HEK293 (cell line): Measurements from ENCODE around the gene SLC6A6.
A peak's percentile ranks its signal among the peaks of the same experiment; 100 is the strongest.

ENCODE experiments used
- CTCF ChIA-PET: fragments of 350-600 bp; formaldehyde crosslinking; extraction: SDS; loops from one replicate; lab custom pipeline; 2021; ENCODE audit warnings: antibody characterized with exemption; lab: Yijun Ruan, JAX
- POLR2A ChIA-PET: fragments of 300-600 bp; formaldehyde crosslinking; extraction: SDS; loops from one replicate; lab custom pipeline; 2020; ENCODE audit warnings: antibody characterized with exemption, inconsistent platforms; lab: Yijun Ruan, JAX
- H3K27ac ChIP-seq: fragments of 200-500 bp; sonication (Bioruptor generic); 2 replicates; pipeline ENCODE4 v1.5.1; 2014; ENCODE audit warnings: low read depth, low read length, control low read depth, inconsistent platforms; ENCODE audit errors: extremely low read depth
- H3K36me3 ChIP-seq, 2 experiments: fragments of 200-500 bp in 1 of 2; sonication (Bioruptor generic) in 1 of 2; 1 replicate in 1 of 2; 2 replicates in 1 of 2; pipeline ENCODE4 v1.5.1; 2014 to 2017; ENCODE audit warnings: inconsistent platforms in 2 of 2, low read length in 2 of 2; ENCODE audit not compliant: control insufficient read depth in 2 of 2, insufficient read depth in 1 of 2
- H3K4me1 ChIP-seq: fragments of 200-500 bp; sonication (Bioruptor generic); 2 replicates; pipeline ENCODE4 v1.5.1; 2014; ENCODE audit warnings: mild to moderate bottlenecking, low read length, inconsistent platforms; ENCODE audit not compliant: control insufficient read depth, insufficient read depth
- H3K4me3 ChIP-seq: 2 replicates; pipeline ENCODE4 v1.5.1; 2011; ENCODE audit warnings: low read depth, mild to moderate bottlenecking, control low read depth, low read length, moderate library complexity
- H3K9me3 ChIP-seq: fragments of 200-500 bp; sonication (Bioruptor generic); 2 replicates; pipeline ENCODE4 v1.5.1; 2014; ENCODE audit warnings: low read depth, low read length, inconsistent platforms; ENCODE audit not compliant: control insufficient read depth, insufficient read depth
- GLIS1 ChIP-seq: fragments of 450-650 bp; formaldehyde crosslinking; IDR thresholded peaks from 2 replicates; pipeline ENCODE4 v1.5.1; 2016; ENCODE audit warnings: missing biosample characterization, missing genetic modification characterization
- HOXC10 ChIP-seq: sonication (generic); formaldehyde crosslinking; IDR thresholded peaks from 2 replicates; pipeline ENCODE4 v1.8.1; 2023; ENCODE audit warnings: mild to moderate bottlenecking, missing genetic modification reagents
- ZBTB48 ChIP-seq: fragments of 450-650 bp; formaldehyde crosslinking; IDR thresholded peaks from 2 replicates; pipeline ENCODE4 v1.5.1; 2016; ENCODE audit warnings: missing biosample characterization, missing genetic modification characterization
- ZFP69B ChIP-seq: fragments of 450-650 bp; formaldehyde crosslinking; IDR thresholded peaks from 2 replicates; pipeline ENCODE4 v1.5.1; 2016; ENCODE audit warnings: missing biosample characterization, missing genetic modification characterization
- ZNF121 ChIP-seq: fragments of 450-650 bp; formaldehyde crosslinking; IDR thresholded peaks from 2 replicates; pipeline ENCODE4 v1.5.1; 2016; ENCODE audit warnings: missing biosample characterization, missing genetic modification characterization
- ZNF548 ChIP-seq: fragments of 450-650 bp; formaldehyde crosslinking; IDR thresholded peaks from 2 replicates; pipeline ENCODE4 v1.5.1; 2016; ENCODE audit warnings: missing biosample characterization, missing genetic modification characterization
- ZNF561 ChIP-seq: fragments of 450-650 bp; IDR thresholded peaks from 2 replicates; pipeline ENCODE4 v1.5.1; 2018; ENCODE audit warnings: missing biosample characterization, missing genetic modification characterization, borderline replicate concordance
- ZNF610 ChIP-seq: fragments of 450-650 bp; formaldehyde crosslinking; IDR thresholded peaks from 2 replicates; pipeline ENCODE4 v1.5.1; 2016; ENCODE audit warnings: missing biosample characterization, missing genetic modification characterization, borderline replicate concordance
- ZNF623 ChIP-seq: fragments of 450-650 bp; formaldehyde crosslinking; IDR thresholded peaks from 2 replicates; pipeline ENCODE4 v1.5.1; 2016; ENCODE audit warnings: missing biosample characterization, missing genetic modification characterization
- ZNF677 ChIP-seq: fragments of 450-650 bp; IDR thresholded peaks from 2 replicates; pipeline ENCODE4 v1.5.0; 2018; ENCODE audit warnings: missing biosample characterization, mild to moderate bottlenecking, missing genetic modification characterization, moderate library complexity
- ZSCAN18 ChIP-seq: fragments of 450-650 bp; formaldehyde crosslinking; IDR thresholded peaks from 2 replicates; pipeline ENCODE4 v1.5.1; 2016; ENCODE audit warnings: missing biosample characterization, missing genetic modification characterization
- TF ChIP-seq, protein P1 (sequence below): fragments of 450-650 bp; formaldehyde crosslinking; IDR thresholded peaks from 2 replicates; pipeline ENCODE4 v1.5.1; 2016; ENCODE audit warnings: missing biosample characterization, missing genetic modification characterization
- TF ChIP-seq, protein P2 (sequence below): sonication (generic); formaldehyde crosslinking; IDR thresholded peaks from 2 replicates; pipeline ENCODE4 v1.8.1; 2022; ENCODE audit warnings: mild to moderate bottlenecking, moderate library complexity, missing genetic modification reagents
- TF ChIP-seq, protein P3 (sequence below): fragments of 450-650 bp; formaldehyde crosslinking; IDR thresholded peaks from 2 replicates; pipeline ENCODE4 v1.5.1; 2016; ENCODE audit warnings: missing biosample characterization, missing genetic modification characterization

SLC6A6 gene

GRCh38 chr3:14459787-14460186 lies 57.4 kb downstream of the SLC6A6 start:
- H3K4me1 ChIP-seq: no peaks in the 10 kb centered on the region; the same call in 1 of the 2 replicates
- POLR2A ChIA-PET: no interaction called here
- no peak overlapping the region for H3K4me3 ChIP-seq
- TF ChIP-seq ZNF548 (tag by site-specific recombination) (no peak), ZNF121 (tag by site-specific recombination) (peak; percentile 92), ZNF610 (no peak)
- TF ChIP-seq, all 188 proteins: peak for 1
- Histone ChIP-seq H3K9me3 (no peaks in the 10 kb centered on the region), H3K36me3 (peaks cover 0 to 35% of the 10 kb centered on the region in 2 experiments; a peak in 2 of 3 replicates), H3K27ac (no peak overlapping the region)
- CTCF ChIA-PET: interaction anchor here (1.8 to 14.4 kb wide), 2 partner anchors 184 to 201 kb away, joined by 6 to 163 read pairs; no protein-coding TSS in a partner anchor

- H3K4me3 ChIP-seq: no peak overlapping the region
- CTCF ChIA-PET: interaction anchor here (0.7 to 14.4 kb wide), 11 partner anchors 8 to 257 kb away, joined by 3 to 163 read pairs (median 5); no protein-coding TSS in a partner anchor
- H3K27ac ChIP-seq: no peak overlapping the region
- POLR2A ChIA-PET: interaction anchor here (1.4 kb wide), 1 partner anchor 58 kb away, joined by 5 read pairs; the partner anchor contains the start of gene SLC6A6
- H3K4me1 ChIP-seq: no peaks in the 10 kb centered on the region; the same call in 1 of the 2 replicates
- no peaks in the 10 kb centered on the region for H3K9me3 ChIP-seq
- H3K36me3 ChIP-seq: peaks cover 0 to 30% of the 10 kb centered on the region in 2 experiments; a peak in 2 of 3 replicates
- TF ChIP-seq ZFP69B (no peak), HOXC10 (no peak), ZNF561 (tag by site-specific recombination) (no peak), ZBTB48 (tag by site-specific recombination) (no peak), ZNF677 (tag by site-specific recombination) (no peak), GLIS1 (tag by site-specific recombination) (peak; percentile 92), ZNF623 (tag by site-specific recombination) (peak; percentile 94), ZSCAN18 (no peak)
- TF ChIP-seq, protein P1, sequence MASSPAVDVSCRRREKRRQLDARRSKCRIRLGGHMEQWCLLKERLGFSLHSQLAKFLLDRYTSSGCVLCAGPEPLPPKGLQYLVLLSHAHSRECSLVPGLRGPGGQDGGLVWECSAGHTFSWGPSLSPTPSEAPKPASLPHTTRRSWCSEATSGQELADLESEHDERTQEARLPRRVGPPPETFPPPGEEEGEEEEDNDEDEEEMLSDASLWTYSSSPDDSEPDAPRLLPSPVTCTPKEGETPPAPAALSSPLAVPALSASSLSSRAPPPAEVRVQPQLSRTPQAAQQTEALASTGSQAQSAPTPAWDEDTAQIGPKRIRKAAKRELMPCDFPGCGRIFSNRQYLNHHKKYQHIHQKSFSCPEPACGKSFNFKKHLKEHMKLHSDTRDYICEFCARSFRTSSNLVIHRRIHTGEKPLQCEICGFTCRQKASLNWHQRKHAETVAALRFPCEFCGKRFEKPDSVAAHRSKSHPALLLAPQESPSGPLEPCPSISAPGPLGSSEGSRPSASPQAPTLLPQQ (tag by site-specific recombination): no peak
- TF ChIP-seq, protein P2, sequence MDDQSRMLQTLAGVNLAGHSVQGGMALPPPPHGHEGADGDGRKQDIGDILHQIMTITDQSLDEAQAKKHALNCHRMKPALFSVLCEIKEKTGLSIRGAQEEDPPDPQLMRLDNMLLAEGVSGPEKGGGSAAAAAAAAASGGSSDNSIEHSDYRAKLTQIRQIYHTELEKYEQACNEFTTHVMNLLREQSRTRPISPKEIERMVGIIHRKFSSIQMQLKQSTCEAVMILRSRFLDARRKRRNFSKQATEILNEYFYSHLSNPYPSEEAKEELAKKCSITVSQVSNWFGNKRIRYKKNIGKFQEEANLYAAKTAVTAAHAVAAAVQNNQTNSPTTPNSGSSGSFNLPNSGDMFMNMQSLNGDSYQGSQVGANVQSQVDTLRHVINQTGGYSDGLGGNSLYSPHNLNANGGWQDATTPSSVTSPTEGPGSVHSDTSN (CRISPR knock-in tag): no peak
- TF ChIP-seq, protein P3, sequence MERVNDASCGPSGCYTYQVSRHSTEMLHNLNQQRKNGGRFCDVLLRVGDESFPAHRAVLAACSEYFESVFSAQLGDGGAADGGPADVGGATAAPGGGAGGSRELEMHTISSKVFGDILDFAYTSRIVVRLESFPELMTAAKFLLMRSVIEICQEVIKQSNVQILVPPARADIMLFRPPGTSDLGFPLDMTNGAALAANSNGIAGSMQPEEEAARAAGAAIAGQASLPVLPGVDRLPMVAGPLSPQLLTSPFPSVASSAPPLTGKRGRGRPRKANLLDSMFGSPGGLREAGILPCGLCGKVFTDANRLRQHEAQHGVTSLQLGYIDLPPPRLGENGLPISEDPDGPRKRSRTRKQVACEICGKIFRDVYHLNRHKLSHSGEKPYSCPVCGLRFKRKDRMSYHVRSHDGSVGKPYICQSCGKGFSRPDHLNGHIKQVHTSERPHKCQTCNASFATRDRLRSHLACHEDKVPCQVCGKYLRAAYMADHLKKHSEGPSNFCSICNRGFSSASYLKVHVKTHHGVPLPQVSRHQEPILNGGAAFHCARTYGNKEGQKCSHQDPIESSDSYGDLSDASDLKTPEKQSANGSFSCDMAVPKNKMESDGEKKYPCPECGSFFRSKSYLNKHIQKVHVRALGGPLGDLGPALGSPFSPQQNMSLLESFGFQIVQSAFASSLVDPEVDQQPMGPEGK (tag by site-specific recombination): no peak
These were observed 58.1 kb downstream of the SLC6A6 start for GRCh38 chr3:14460342-14461005.
